ENCODE results near the gene DDX56.

The DDX56 gene

GRCh38 chr7:44573464-44574286, at the start of gene DDX56:
TSS of gene DDX56 (minus strand) at chr7:44573908. CDS start at chr7:44573895, 13 bp downstream.
- Histone ChIP-seq H3K4me1 (ENCODE audit: insufficient read depth, low read length) (peaks cover 16% of the 10 kb centered on the region), H3K27me3 (ENCODE audit: control insufficient read depth in 1 of 2, insufficient read depth in 2 of 2, low read length in 2 of 2) (no peaks in the 10 kb centered on the region), H3K36me3 (ENCODE audit: insufficient read depth, low read length) (peaks cover 55% of the 10 kb centered on the region), H3K9me3 (ENCODE audit: low read length) (no peaks in the 10 kb centered on the region), H3K4me3 (ENCODE audit: low read depth in 1 of 2, low read length in 2 of 2) (peak within 1 kb of the TSS; percentile 84 to 98), H3K27ac (ENCODE audit: low read depth, low read length) (peak within 1 kb of the TSS; percentile 89), H3K9ac (ENCODE audit: low read length) (peak within 1 kb of the TSS; percentile 74)

- no peaks in the 10 kb centered on the region for H3K9me3 ChIP-seq (ENCODE audit: low read length)
- peak overlapping the region; percentile 48 for H3K27ac ChIP-seq (ENCODE audit: low read depth, low read length)
- no peaks in the 10 kb centered on the region for H3K27me3 ChIP-seq (ENCODE audit: control insufficient read depth in 1 of 2, insufficient read depth in 2 of 2, low read length in 2 of 2)
- no peak overlapping the region for H3K4me3 ChIP-seq (ENCODE audit: low read depth in 1 of 2, low read length in 2 of 2)
- H3K4me1 ChIP-seq (ENCODE audit: insufficient read depth, low read length), result peaks cover 15% of the 10 kb centered on the region
- no peak overlapping the region for H3K9ac ChIP-seq (ENCODE audit: low read length)
- peaks cover 25% of the 10 kb centered on the region for H3K36me3 ChIP-seq (ENCODE audit: insufficient read depth, low read length)
Observed at GRCh38 chr7:44622342-44623151, 48.8 kb upstream of the DDX56 start.

GRCh38 chr7:44621750-44622103, 48.0 kb upstream of the DDX56 start:
- no peaks in the 10 kb centered on the region for H3K9me3 ChIP-seq (ENCODE audit: low read length)
- H3K4me1 ChIP-seq (ENCODE audit: insufficient read depth, low read length), result peaks cover 15% of the 10 kb centered on the region
- no peak overlapping the region for H3K4me3 ChIP-seq (ENCODE audit: low read depth in 1 of 2, low read length in 2 of 2)
- H3K27ac ChIP-seq (ENCODE audit: low read depth, low read length), result no peak overlapping the region
- peaks cover 24% of the 10 kb centered on the region for H3K36me3 ChIP-seq (ENCODE audit: insufficient read depth, low read length)
- no peak overlapping the region for H3K9ac ChIP-seq (ENCODE audit: low read length)
- H3K27me3 ChIP-seq (ENCODE audit: control insufficient read depth in 1 of 2, insufficient read depth in 2 of 2, low read length in 2 of 2), result no peaks in the 10 kb centered on the region

GRCh38 chr7:44621034-44621749, 47.5 kb upstream of the DDX56 start:
- Histone ChIP-seq H3K27me3 (ENCODE audit: control insufficient read depth in 1 of 2, insufficient read depth in 2 of 2, low read length in 2 of 2) (no peaks in the 10 kb centered on the region), H3K9ac (ENCODE audit: low read length) (no peak overlapping the region), H3K4me3 (ENCODE audit: low read depth in 1 of 2, low read length in 2 of 2) (no peak overlapping the region), H3K9me3 (ENCODE audit: low read length) (no peaks in the 10 kb centered on the region), H3K4me1 (ENCODE audit: insufficient read depth, low read length) (peaks cover 15% of the 10 kb centered on the region), H3K36me3 (ENCODE audit: insufficient read depth, low read length) (peaks cover 19% of the 10 kb centered on the region), H3K27ac (ENCODE audit: low read depth, low read length) (no peak overlapping the region)

GRCh38 chr7:44618753-44619152, 45.0 kb upstream of the DDX56 start:
- Histone ChIP-seq H3K27ac (ENCODE audit: low read depth, low read length) (no peak overlapping the region), H3K9me3 (ENCODE audit: low read length) (no peaks in the 10 kb centered on the region), H3K36me3 (ENCODE audit: insufficient read depth, low read length) (no peaks in the 10 kb centered on the region), H3K4me3 (ENCODE audit: low read depth in 1 of 2, low read length in 2 of 2) (no peak overlapping the region), H3K9ac (ENCODE audit: low read length) (no peak overlapping the region), H3K4me1 (ENCODE audit: insufficient read depth, low read length) (peaks cover 15% of the 10 kb centered on the region), H3K27me3 (ENCODE audit: control insufficient read depth in 1 of 2, insufficient read depth in 2 of 2, low read length in 2 of 2) (no peaks in the 10 kb centered on the region)

- H3K4me3 ChIP-seq (ENCODE audit: low read depth in 1 of 2, low read length in 2 of 2), result no peak overlapping the region
- no peak overlapping the region for H3K27ac ChIP-seq (ENCODE audit: low read depth, low read length)
- no peak overlapping the region for H3K9ac ChIP-seq (ENCODE audit: low read length)
- no peaks in the 10 kb centered on the region for H3K36me3 ChIP-seq (ENCODE audit: insufficient read depth, low read length)
- H3K27me3 ChIP-seq (ENCODE audit: control insufficient read depth in 1 of 2, insufficient read depth in 2 of 2, low read length in 2 of 2), result no peaks in the 10 kb centered on the region
- H3K9me3 ChIP-seq (ENCODE audit: low read length), result no peaks in the 10 kb centered on the region
- peaks cover 13% of the 10 kb centered on the region for H3K4me1 ChIP-seq (ENCODE audit: insufficient read depth, low read length)
Observed at GRCh38 chr7:44618045-44618444, 44.3 kb upstream of the DDX56 start.

GRCh38 chr7:44617225-44617890, 43.6 kb upstream of the DDX56 start:
- Histone ChIP-seq H3K27ac (ENCODE audit: low read depth, low read length) (no peak overlapping the region), H3K9ac (ENCODE audit: low read length) (no peak overlapping the region), H3K27me3 (ENCODE audit: control insufficient read depth in 1 of 2, insufficient read depth in 2 of 2, low read length in 2 of 2) (no peaks in the 10 kb centered on the region), H3K9me3 (ENCODE audit: low read length) (no peaks in the 10 kb centered on the region), H3K4me3 (ENCODE audit: low read depth in 1 of 2, low read length in 2 of 2) (no peak overlapping the region), H3K36me3 (ENCODE audit: insufficient read depth, low read length) (no peaks in the 10 kb centered on the region), H3K4me1 (ENCODE audit: insufficient read depth, low read length) (peaks cover 7% of the 10 kb centered on the region)

GRCh38 chr7:44616545-44616944, 42.8 kb upstream of the DDX56 start:
- Histone ChIP-seq H3K27me3 (ENCODE audit: control insufficient read depth in 1 of 2, insufficient read depth in 2 of 2, low read length in 2 of 2) (no peaks in the 10 kb centered on the region), H3K27ac (ENCODE audit: low read depth, low read length) (no peak overlapping the region), H3K4me3 (ENCODE audit: low read depth in 1 of 2, low read length in 2 of 2) (no peak overlapping the region), H3K36me3 (ENCODE audit: insufficient read depth, low read length) (no peaks in the 10 kb centered on the region), H3K4me1 (ENCODE audit: insufficient read depth, low read length) (peaks cover 4% of the 10 kb centered on the region), H3K9me3 (ENCODE audit: low read length) (no peaks in the 10 kb centered on the region), H3K9ac (ENCODE audit: low read length) (no peak overlapping the region)

GRCh38 chr7:44615793-44616192, 42.1 kb upstream of the DDX56 start:
- Histone ChIP-seq H3K27me3 (ENCODE audit: control insufficient read depth in 1 of 2, insufficient read depth in 2 of 2, low read length in 2 of 2) (no peaks in the 10 kb centered on the region), H3K4me3 (ENCODE audit: low read depth in 1 of 2, low read length in 2 of 2) (no peak overlapping the region), H3K27ac (ENCODE audit: low read depth, low read length) (no peak overlapping the region), H3K36me3 (ENCODE audit: insufficient read depth, low read length) (no peaks in the 10 kb centered on the region), H3K9ac (ENCODE audit: low read length) (no peak overlapping the region), H3K9me3 (ENCODE audit: low read length) (no peaks in the 10 kb centered on the region), H3K4me1 (ENCODE audit: insufficient read depth, low read length) (peaks cover 4% of the 10 kb centered on the region)

GRCh38 chr7:44615149-44615611, 41.5 kb upstream of the DDX56 start:
- Histone ChIP-seq H3K27ac (ENCODE audit: low read depth, low read length) (no peak overlapping the region), H3K4me3 (ENCODE audit: low read depth in 1 of 2, low read length in 2 of 2) (no peak overlapping the region), H3K4me1 (ENCODE audit: insufficient read depth, low read length) (no peaks in the 10 kb centered on the region), H3K27me3 (ENCODE audit: control insufficient read depth in 1 of 2, insufficient read depth in 2 of 2, low read length in 2 of 2) (no peaks in the 10 kb centered on the region), H3K9ac (ENCODE audit: low read length) (no peak overlapping the region), H3K9me3 (ENCODE audit: low read length) (no peaks in the 10 kb centered on the region), H3K36me3 (ENCODE audit: insufficient read depth, low read length) (no peaks in the 10 kb centered on the region)

GRCh38 chr7:44609829-44610228, 36.1 kb upstream of the DDX56 start:
- H3K27ac ChIP-seq (ENCODE audit: low read depth, low read length), result no peak overlapping the region

More at GRCh38 chr7:44609829-44610228, 36.1 kb upstream of the DDX56 start:
- peaks cover 10% of the 10 kb centered on the region for H3K4me1 ChIP-seq (ENCODE audit: insufficient read depth, low read length)
- no peaks in the 10 kb centered on the region for H3K27me3 ChIP-seq (ENCODE audit: control insufficient read depth in 1 of 2, insufficient read depth in 2 of 2, low read length in 2 of 2)
- no peaks in the 10 kb centered on the region for H3K9me3 ChIP-seq (ENCODE audit: low read length)
- no peak overlapping the region for H3K4me3 ChIP-seq (ENCODE audit: low read depth in 1 of 2, low read length in 2 of 2)
- no peak overlapping the region for H3K9ac ChIP-seq (ENCODE audit: low read length)
- no peaks in the 10 kb centered on the region for H3K36me3 ChIP-seq (ENCODE audit: insufficient read depth, low read length)

All from muscle layer of colon (tissue), 2 donors.